ENCODE data around the gene STK17B.

Gene STK17B

DNA sequence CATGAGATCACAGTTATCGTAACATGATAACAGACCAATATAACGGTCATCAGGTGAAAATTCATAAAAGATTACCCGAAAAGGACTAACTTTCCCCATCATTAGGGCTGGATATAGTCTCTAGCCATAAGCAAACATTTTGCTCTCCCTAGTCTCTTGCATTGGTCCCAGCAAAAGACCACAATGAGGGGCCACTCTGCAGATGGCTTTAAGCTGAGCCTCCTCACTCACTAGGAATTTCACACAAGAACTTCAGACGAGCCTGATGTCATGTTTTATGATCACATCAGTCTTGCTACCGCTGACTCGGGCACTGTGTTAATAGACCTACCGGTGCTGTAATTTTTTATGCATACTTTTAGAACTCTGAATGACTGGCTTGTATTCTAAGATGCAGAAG lies 35.2 kb downstream of the STK17B start:
- H3K79me2 ChIP-seq (ENCODE audit: insufficient read depth, low read length), result no peaks in the 10 kb centered on the region; the same call in 1 of the 2 replicates
- no peak overlapping the region for H3K4me2 ChIP-seq (ENCODE audit: low read depth, low read length, poor library complexity, severe bottlenecking)
- H3F3A ChIP-seq (ENCODE audit: insufficient read depth), result peaks cover 78% of the 10 kb centered on the region
- no peak overlapping the region for H3K9ac ChIP-seq (ENCODE audit: low read length)
- no peak overlapping the region for H2AFZ ChIP-seq (ENCODE audit: low read depth, low read length, severe bottlenecking)
- peaks cover 82% of the 10 kb centered on the region for H3K36me3 ChIP-seq (ENCODE audit: low read length)
- TF ChIP-seq, protein P1, sequence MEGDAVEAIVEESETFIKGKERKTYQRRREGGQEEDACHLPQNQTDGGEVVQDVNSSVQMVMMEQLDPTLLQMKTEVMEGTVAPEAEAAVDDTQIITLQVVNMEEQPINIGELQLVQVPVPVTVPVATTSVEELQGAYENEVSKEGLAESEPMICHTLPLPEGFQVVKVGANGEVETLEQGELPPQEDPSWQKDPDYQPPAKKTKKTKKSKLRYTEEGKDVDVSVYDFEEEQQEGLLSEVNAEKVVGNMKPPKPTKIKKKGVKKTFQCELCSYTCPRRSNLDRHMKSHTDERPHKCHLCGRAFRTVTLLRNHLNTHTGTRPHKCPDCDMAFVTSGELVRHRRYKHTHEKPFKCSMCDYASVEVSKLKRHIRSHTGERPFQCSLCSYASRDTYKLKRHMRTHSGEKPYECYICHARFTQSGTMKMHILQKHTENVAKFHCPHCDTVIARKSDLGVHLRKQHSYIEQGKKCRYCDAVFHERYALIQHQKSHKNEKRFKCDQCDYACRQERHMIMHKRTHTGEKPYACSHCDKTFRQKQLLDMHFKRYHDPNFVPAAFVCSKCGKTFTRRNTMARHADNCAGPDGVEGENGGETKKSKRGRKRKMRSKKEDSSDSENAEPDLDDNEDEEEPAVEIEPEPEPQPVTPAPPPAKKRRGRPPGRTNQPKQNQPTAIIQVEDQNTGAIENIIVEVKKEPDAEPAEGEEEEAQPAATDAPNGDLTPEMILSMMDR (IDR thresholded peaks at IDR 0.05; ENCODE audit: insufficient read depth, low read length, poor library complexity, severe bottlenecking), result no peak
- no peak for TF ChIP-seq EZH2phosphoT487 (conservative IDR thresholded peaks at IDR 0.05; ENCODE audit: low read length)
- peaks cover 6% of the 10 kb centered on the region; the same call in 1 of the 2 replicates for H4K20me1 ChIP-seq (ENCODE audit: low read depth, low read length)
- peaks cover 14% of the 10 kb centered on the region; the same call in 1 of the 2 replicates for H3K9me3 ChIP-seq (ENCODE audit: insufficient read depth, low read length)
- no peak overlapping the region for H3K4me3 ChIP-seq (ENCODE audit: insufficient read depth, low read length, poor library complexity, severe bottlenecking)
- no peaks in the 10 kb centered on the region for H3K9me2 ChIP-seq (replicated peaks; ENCODE audit: insufficient read depth, low read length)
- no peaks in the 10 kb centered on the region for H3K27me3 ChIP-seq (ENCODE audit: low read length)
- no peak overlapping the region for H3K27ac ChIP-seq (ENCODE audit: low read depth, low read length)

DNA sequence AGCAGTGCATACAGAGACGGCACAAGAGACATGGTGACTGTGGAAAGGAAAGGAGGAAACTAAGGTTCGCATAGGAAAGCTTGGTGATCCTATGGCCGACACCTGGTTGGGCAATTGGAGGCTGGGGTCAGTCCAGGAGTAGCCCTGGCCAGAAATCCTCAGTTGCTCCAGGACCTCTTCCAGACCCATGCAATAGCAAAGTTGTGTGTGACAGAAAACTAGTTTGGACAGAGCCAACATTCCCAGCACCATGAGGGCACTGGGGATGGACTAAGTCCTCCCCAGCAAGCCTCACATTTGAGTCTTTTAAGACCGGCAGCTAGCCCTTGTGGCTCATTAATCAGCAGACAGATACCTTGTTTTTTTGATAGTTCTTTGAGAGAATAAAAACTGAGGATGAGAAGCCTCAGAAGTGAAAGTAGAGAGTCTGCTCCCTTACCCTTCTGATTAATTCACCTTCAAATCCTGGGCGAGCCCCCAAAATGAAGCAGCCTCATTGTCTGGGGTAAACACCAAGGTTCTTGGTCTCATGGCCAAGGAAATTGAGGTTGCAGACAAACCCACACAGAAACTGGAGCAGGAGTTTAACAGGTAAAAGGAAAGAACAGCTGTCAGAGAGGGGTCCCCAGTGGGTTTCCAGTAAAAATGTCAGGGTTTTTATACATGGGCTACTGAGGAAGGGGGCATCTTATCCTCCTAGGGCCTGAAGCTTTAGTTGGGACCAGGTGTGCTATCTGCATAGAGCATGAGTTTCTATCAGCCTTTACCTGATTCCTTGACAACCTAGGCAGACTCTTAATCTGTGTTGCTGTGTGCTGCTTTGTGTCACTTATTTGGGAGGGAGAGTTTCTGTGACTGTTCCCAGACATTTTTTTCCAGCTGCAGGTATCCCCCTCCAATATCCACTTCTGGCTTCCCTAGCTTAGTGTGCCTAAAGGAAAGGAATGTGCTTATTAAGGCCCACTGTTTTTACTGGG lies 39.1 kb downstream of the STK17B start:
- no peak overlapping the region for H3K9ac ChIP-seq (ENCODE audit: low read length)
- peaks cover 37% of the 10 kb centered on the region; the same call in 1 of the 2 replicates for H3K9me3 ChIP-seq (ENCODE audit: insufficient read depth, low read length)
- H3K9me2 ChIP-seq (replicated peaks; ENCODE audit: insufficient read depth, low read length), result no peaks in the 10 kb centered on the region
- no peaks in the 10 kb centered on the region for H4K20me1 ChIP-seq (ENCODE audit: low read depth, low read length)
- H3K36me3 ChIP-seq (ENCODE audit: low read length), result peaks cover 45% of the 10 kb centered on the region
- H3K27ac ChIP-seq (ENCODE audit: low read depth, low read length), result peak overlapping the region; percentile 50
- H2AFZ ChIP-seq (ENCODE audit: low read depth, low read length, severe bottlenecking), result no peak overlapping the region
- no peak overlapping the region for H3K4me2 ChIP-seq (ENCODE audit: low read depth, low read length, poor library complexity, severe bottlenecking)
- H3K79me2 ChIP-seq (ENCODE audit: insufficient read depth, low read length), result no peaks in the 10 kb centered on the region
- H3K4me3 ChIP-seq (ENCODE audit: insufficient read depth, low read length, poor library complexity, severe bottlenecking), result no peak overlapping the region
- H3K27me3 ChIP-seq (ENCODE audit: low read length), result no peaks in the 10 kb centered on the region
- TF ChIP-seq, protein P1 (IDR thresholded peaks at IDR 0.05; ENCODE audit: insufficient read depth, low read length, poor library complexity, severe bottlenecking), result no peak
- TF ChIP-seq EZH2phosphoT487 (conservative IDR thresholded peaks at IDR 0.05; ENCODE audit: low read length), result no peak
- H3F3A ChIP-seq (ENCODE audit: insufficient read depth), result peaks cover 54% of the 10 kb centered on the region

DNA sequence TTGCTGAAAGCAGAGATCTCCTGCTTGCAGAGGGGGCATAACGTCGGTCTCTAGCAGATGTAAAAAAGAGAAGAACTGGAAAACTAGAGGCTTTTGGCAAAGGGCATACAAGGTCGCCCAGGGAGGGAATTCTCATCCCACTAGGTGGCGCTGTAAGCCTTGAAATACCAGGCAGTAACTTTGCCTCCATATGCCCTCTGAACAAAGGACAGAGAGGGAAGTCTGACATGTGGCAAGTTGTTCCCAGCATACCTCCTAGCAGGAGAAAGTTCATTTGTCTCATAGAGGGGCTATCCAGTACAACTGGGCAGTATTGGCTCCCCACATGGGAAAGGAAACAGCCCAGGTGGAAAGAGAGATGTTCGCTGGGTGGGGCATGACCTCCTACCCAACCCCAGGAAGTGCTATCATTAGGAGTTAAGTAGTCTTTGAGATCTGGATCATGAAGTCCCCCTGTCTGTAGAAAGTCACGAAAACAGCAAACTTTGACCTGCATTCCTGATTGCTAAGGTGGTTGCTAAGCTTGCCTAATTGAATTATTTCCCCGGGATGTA lies 39.9 kb downstream of the STK17B start:
- Histone ChIP-seq H3K36me3 (ENCODE audit: low read length) (peaks cover 38% of the 10 kb centered on the region), H3F3A (ENCODE audit: insufficient read depth) (peaks cover 46% of the 10 kb centered on the region), H4K20me1 (ENCODE audit: low read depth, low read length) (no peaks in the 10 kb centered on the region), H3K4me2 (ENCODE audit: low read depth, low read length, poor library complexity, severe bottlenecking) (no peak overlapping the region), H3K27me3 (ENCODE audit: low read length) (no peaks in the 10 kb centered on the region), H3K27ac (ENCODE audit: low read depth, low read length) (peak overlapping the region; percentile 50), H3K9me3 (ENCODE audit: insufficient read depth, low read length) (peaks cover 37% of the 10 kb centered on the region; the same call in 1 of the 2 replicates), H3K79me2 (ENCODE audit: insufficient read depth, low read length) (no peaks in the 10 kb centered on the region), H2AFZ (ENCODE audit: low read depth, low read length, severe bottlenecking) (no peak overlapping the region), H3K9me2 (replicated peaks; ENCODE audit: insufficient read depth, low read length) (no peaks in the 10 kb centered on the region), H3K9ac (ENCODE audit: low read length) (no peak overlapping the region), H3K4me3 (ENCODE audit: insufficient read depth, low read length, poor library complexity, severe bottlenecking) (no peak overlapping the region)
- no peak for TF ChIP-seq EZH2phosphoT487 (conservative IDR thresholded peaks at IDR 0.05; ENCODE audit: low read length)
- TF ChIP-seq, protein P1 (IDR thresholded peaks at IDR 0.05; ENCODE audit: insufficient read depth, low read length, poor library complexity, severe bottlenecking), result peak; percentile 49
